ENCODE measurements around the gene CREB5. TPM values are rescaled to one million over a fixed set of nuclear protein-coding genes. Genes with fewer than 3 reads are reported as not detected.

The CREB5 gene
- polyA plus RNA-seq, 1 donor from 2014 or later = 3.7 TPM

DNA sequence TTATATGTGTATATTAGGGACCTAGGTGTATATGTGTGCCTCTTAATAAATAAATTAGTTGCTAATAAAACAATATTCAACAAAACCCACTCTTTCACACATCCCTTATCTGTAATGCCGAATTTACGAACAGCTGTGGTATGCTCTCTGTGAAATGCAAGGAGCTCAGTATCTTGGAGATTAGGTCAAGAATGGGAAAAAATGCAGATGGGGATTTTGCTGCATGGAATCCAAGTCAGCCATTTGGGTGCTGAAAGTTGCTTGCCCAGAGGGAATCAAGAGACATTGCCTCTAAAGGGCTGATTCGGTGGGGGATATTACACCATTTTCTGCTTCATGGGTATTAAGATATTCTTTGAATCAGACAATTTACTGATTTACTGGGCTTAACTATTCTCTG lies 93.5 kb downstream of the CREB5 start:
- Histone ChIP-seq H2AFZ (ENCODE audit: low read depth, low read length) (no peak overlapping the region), H3K36me3 (ENCODE audit: insufficient read depth, low read length) (no peaks in the 10 kb centered on the region), H3K27ac (ENCODE audit: low read length) (no peak overlapping the region), H3K9me3 (ENCODE audit: low read length) (no peaks in the 10 kb centered on the region), H3K79me2 (replicated peaks; ENCODE audit: insufficient read depth, low read length) (no peaks in the 10 kb centered on the region), H3K9me2 (ENCODE audit: insufficient read depth, low read length) (no peaks in the 10 kb centered on the region), H3K4me2 (ENCODE audit: low read length) (no peak overlapping the region), H3K9ac (ENCODE audit: low read length) (no peak overlapping the region), H3K4me3 (ENCODE audit: low read length) (no peak overlapping the region), H3K27me3 (ENCODE audit: insufficient read depth, low read depth, low read length) (no peaks in the 10 kb centered on the region), H3F3A (ENCODE audit: insufficient read depth, low read length, poor library complexity, severe bottlenecking) (no peaks in the 10 kb centered on the region), H4K20me1 (ENCODE audit: insufficient read depth) (no peaks in the 10 kb centered on the region)
- TF ChIP-seq, protein P1, sequence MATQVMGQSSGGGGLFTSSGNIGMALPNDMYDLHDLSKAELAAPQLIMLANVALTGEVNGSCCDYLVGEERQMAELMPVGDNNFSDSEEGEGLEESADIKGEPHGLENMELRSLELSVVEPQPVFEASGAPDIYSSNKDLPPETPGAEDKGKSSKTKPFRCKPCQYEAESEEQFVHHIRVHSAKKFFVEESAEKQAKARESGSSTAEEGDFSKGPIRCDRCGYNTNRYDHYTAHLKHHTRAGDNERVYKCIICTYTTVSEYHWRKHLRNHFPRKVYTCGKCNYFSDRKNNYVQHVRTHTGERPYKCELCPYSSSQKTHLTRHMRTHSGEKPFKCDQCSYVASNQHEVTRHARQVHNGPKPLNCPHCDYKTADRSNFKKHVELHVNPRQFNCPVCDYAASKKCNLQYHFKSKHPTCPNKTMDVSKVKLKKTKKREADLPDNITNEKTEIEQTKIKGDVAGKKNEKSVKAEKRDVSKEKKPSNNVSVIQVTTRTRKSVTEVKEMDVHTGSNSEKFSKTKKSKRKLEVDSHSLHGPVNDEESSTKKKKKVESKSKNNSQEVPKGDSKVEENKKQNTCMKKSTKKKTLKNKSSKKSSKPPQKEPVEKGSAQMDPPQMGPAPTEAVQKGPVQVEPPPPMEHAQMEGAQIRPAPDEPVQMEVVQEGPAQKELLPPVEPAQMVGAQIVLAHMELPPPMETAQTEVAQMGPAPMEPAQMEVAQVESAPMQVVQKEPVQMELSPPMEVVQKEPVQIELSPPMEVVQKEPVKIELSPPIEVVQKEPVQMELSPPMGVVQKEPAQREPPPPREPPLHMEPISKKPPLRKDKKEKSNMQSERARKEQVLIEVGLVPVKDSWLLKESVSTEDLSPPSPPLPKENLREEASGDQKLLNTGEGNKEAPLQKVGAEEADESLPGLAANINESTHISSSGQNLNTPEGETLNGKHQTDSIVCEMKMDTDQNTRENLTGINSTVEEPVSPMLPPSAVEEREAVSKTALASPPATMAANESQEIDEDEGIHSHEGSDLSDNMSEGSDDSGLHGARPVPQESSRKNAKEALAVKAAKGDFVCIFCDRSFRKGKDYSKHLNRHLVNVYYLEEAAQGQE (IDR thresholded peaks at IDR 0.05; ENCODE audit: borderline replicate concordance) = no peak
- TF ChIP-seq SMC3 (conservative IDR thresholded peaks at IDR 0.05; ENCODE audit: poor library complexity) = no peak

DNA sequence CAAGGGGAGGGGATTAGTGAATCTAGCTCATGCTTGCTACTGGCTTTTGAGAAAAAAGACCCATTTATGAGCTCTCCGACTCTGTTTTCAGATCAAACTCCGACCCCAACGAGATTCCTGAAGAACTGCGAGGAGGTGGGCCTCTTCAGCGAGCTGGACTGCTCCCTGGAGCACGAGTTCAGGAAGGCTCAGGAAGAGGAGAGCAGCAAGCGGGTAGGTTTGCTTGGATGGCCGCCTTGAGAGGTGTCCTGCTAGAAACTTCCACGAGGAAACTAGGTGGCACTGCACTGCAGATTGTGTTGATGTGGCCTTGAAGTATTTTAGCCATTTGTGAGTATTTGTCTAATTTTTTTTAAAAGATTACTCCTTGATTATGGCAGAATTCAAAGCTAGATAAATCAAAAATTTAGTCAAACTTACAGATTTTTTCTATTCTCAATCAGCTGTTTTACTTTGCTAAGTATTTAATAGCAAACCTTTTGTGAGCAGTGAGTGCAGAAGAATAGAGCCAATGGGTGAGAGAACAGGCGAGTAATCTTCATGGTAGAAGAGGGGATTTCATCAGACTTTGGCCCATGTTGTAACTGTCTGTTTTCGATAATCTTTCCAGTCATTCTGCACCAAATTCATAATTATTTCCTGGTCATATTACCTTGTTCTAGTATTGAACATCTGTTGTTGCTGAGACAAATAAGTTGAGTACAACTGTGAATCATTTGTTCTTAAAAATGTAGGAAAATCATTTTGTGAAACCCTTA lies 95.4 kb downstream of the CREB5 start:
- Histone ChIP-seq H4K20me1 (ENCODE audit: insufficient read depth) (no peaks in the 10 kb centered on the region), H3K9me2 (ENCODE audit: insufficient read depth, low read length) (no peaks in the 10 kb centered on the region), H3K9ac (ENCODE audit: low read length) (no peak overlapping the region), H3K79me2 (replicated peaks; ENCODE audit: insufficient read depth, low read length) (no peaks in the 10 kb centered on the region), H2AFZ (ENCODE audit: low read depth, low read length) (no peak overlapping the region), H3K27me3 (ENCODE audit: insufficient read depth, low read depth, low read length) (no peaks in the 10 kb centered on the region), H3K9me3 (ENCODE audit: low read length) (no peaks in the 10 kb centered on the region), H3F3A (ENCODE audit: insufficient read depth, low read length, poor library complexity, severe bottlenecking) (no peaks in the 10 kb centered on the region), H3K36me3 (ENCODE audit: insufficient read depth, low read length) (no peaks in the 10 kb centered on the region), H3K4me3 (ENCODE audit: low read length) (no peak overlapping the region), H3K4me2 (ENCODE audit: low read length) (no peak overlapping the region), H3K27ac (ENCODE audit: low read length) (no peak overlapping the region)
- no peak for TF ChIP-seq TAF1 (IDR thresholded peaks at IDR 0.05; ENCODE audit: low read depth)
- no peak for TF ChIP-seq POLR2AphosphoS5 (IDR thresholded peaks at IDR 0.05)
- TF ChIP-seq SMC3 (conservative IDR thresholded peaks at IDR 0.05; ENCODE audit: poor library complexity) = no peak
- TF ChIP-seq EZH2 (IDR thresholded peaks at IDR 0.05; ENCODE audit: borderline replicate concordance, insufficient read depth, low read length, poor library complexity, severe bottlenecking) = no peak
- TF ChIP-seq RAD21 (conservative IDR thresholded peaks at IDR 0.05) = no peak
- TF ChIP-seq, protein P1 (IDR thresholded peaks at IDR 0.05; ENCODE audit: borderline replicate concordance) = no peak
- no peak for TF ChIP-seq MXI1 (conservative IDR thresholded peaks at IDR 0.05; ENCODE audit: poor library complexity, severe bottlenecking)
- TF ChIP-seq EP300 (conservative IDR thresholded peaks at IDR 0.05; ENCODE audit: poor library complexity, severe bottlenecking) = no peak
- TF ChIP-seq, protein P2, sequence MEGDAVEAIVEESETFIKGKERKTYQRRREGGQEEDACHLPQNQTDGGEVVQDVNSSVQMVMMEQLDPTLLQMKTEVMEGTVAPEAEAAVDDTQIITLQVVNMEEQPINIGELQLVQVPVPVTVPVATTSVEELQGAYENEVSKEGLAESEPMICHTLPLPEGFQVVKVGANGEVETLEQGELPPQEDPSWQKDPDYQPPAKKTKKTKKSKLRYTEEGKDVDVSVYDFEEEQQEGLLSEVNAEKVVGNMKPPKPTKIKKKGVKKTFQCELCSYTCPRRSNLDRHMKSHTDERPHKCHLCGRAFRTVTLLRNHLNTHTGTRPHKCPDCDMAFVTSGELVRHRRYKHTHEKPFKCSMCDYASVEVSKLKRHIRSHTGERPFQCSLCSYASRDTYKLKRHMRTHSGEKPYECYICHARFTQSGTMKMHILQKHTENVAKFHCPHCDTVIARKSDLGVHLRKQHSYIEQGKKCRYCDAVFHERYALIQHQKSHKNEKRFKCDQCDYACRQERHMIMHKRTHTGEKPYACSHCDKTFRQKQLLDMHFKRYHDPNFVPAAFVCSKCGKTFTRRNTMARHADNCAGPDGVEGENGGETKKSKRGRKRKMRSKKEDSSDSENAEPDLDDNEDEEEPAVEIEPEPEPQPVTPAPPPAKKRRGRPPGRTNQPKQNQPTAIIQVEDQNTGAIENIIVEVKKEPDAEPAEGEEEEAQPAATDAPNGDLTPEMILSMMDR (IDR thresholded peaks at IDR 0.05; ENCODE audit: poor library complexity, severe bottlenecking) = no peak
